H1 (cell line): Measurements from ENCODE around the gene GRPR. TPM values are rescaled to one million over a fixed set of nuclear protein-coding genes. Genes with fewer than 3 reads are reported as not detected.

Experiments used
- CTCF ChIA-PET: fragments of 300-600 bp; sonication (Branson Sonifier 250); formaldehyde crosslinking; loops from one replicate; lab custom pipeline; 2021; ENCODE audit not compliant: partially characterized antibody; lab: Charles Lee
- POLR2A ChIA-PET: fragments of 300-600 bp; sonication (Branson Sonifier 250); formaldehyde crosslinking; loops from one replicate; lab custom pipeline; 2021; ENCODE audit warnings: inconsistent platforms; ENCODE audit not compliant: partially characterized antibody; lab: Charles Lee
- DNase-seq, 2 experiments: peaks; one replicate each; pipeline versions ENCODE4 v3.0.0 to v3.0.0-alpha.2; 2010 to 2022; ENCODE audit warnings: low spot score in 2 of 2, low read depth in 1 of 2, mixed read lengths in 1 of 2
- FAIRE-seq: peaks from 2 replicates; lab custom pipeline; 2011; peaks lifted over from hg19 to GRCh38; lab: Jason Lieb, UNC
- H2AFZ ChIP-seq: 2 replicates; pipeline ENCODE4 v1.8.1; 2012; ENCODE audit warnings: low read length, inconsistent platforms
- H2AK5ac ChIP-seq: 2 replicates; pipeline ENCODE4 v1.6.1; 2013; ENCODE audit warnings: low read depth, low read length
- H2BK120ac ChIP-seq: replicated peaks from 2 replicates; pipeline ENCODE3; 2013; ENCODE audit warnings: low read depth, low read length, inconsistent platforms
- H2BK12ac ChIP-seq: 2 replicates; pipeline ENCODE4 v1.6.1; 2013; ENCODE audit warnings: low read depth, low read length
- H2BK15ac ChIP-seq: 2 replicates; pipeline ENCODE4 v1.6.1; 2013; ENCODE audit warnings: low read length
- H2BK20ac ChIP-seq: 2 replicates; pipeline ENCODE4 v1.6.1; 2013; ENCODE audit warnings: low read length
- H2BK5ac ChIP-seq: 2 replicates; pipeline ENCODE4 v1.6.1; 2013; ENCODE audit warnings: low read depth, low read length
- H3K14ac ChIP-seq: 2 replicates; pipeline ENCODE4 v1.6.1; 2013; ENCODE audit warnings: inconsistent platforms; ENCODE audit not compliant: insufficient read length
- H3K18ac ChIP-seq: 2 replicates; pipeline ENCODE4 v1.6.1; 2013; ENCODE audit warnings: low read length; ENCODE audit errors: extremely low read depth
- H3K23ac ChIP-seq: 2 replicates; pipeline ENCODE4 v1.6.1; 2013; ENCODE audit warnings: inconsistent platforms; ENCODE audit not compliant: insufficient read length
- H3K23me2 ChIP-seq: 2 replicates; pipeline ENCODE4 v1.6.1; 2013; ENCODE audit warnings: low read depth, low read length
- H3K27ac ChIP-seq: 2 replicates; pipeline ENCODE4 v1.6.1; 2011; ENCODE audit warnings: low read depth, low read length, inconsistent platforms
- H3K27me3 ChIP-seq, 4 experiments: replicated peaks in 1 of 4; 1 replicate in 1 of 4; 2 replicates in 3 of 4; pipeline versions ENCODE4 v1.6.1 to v1.8.1; 2011 to 2013; ENCODE audit warnings: low read length in 3 of 4, mild to moderate bottlenecking in 3 of 4, inconsistent platforms in 2 of 4, mixed read lengths in 2 of 4, moderate library complexity in 1 of 4; ENCODE audit not compliant: control insufficient read depth in 3 of 4, insufficient read depth in 3 of 4; ENCODE audit errors: extremely low read depth in 1 of 4
- H3K36me3 ChIP-seq, 4 experiments: 2 replicates each; pipeline versions ENCODE4 v1.6.1 to v1.8.1; 2011 to 2013; ENCODE audit warnings: mild to moderate bottlenecking in 4 of 4, low read length in 3 of 4, moderate library complexity in 2 of 4, control low read depth in 1 of 4, inconsistent platforms in 1 of 4; ENCODE audit not compliant: insufficient read depth in 4 of 4, control insufficient read depth in 2 of 4
- H3K4ac ChIP-seq: replicated peaks from 2 replicates; pipeline ENCODE3; 2013; ENCODE audit warnings: low read length, low read depth, mixed read lengths, inconsistent platforms; ENCODE audit not compliant: insufficient read length
- H3K4me1 ChIP-seq, 4 experiments: replicated peaks in 1 of 4; 1 replicate in 1 of 4; 2 replicates in 3 of 4; pipeline versions ENCODE4 v1.6.1 to v1.8.1; 2011 to 2013; ENCODE audit warnings: low read length in 3 of 4, inconsistent platforms in 2 of 4, mixed read lengths in 1 of 4; ENCODE audit not compliant: insufficient read depth in 4 of 4, control insufficient read depth in 3 of 4
- H3K4me2 ChIP-seq, 2 experiments: 2 replicates each; pipeline versions ENCODE4 v1.6.1 to v1.8.1; 2011 to 2013; ENCODE audit warnings: low read depth in 2 of 2, low read length in 2 of 2, control low read depth in 1 of 2, inconsistent platforms in 1 of 2, mild to moderate bottlenecking in 1 of 2; ENCODE audit not compliant: insufficient read depth in 1 of 2
- H3K4me3 ChIP-seq, 4 experiments: fragments of 200-600, 300-600 bp in 1 of 4; sonication (generic), shearing (Covaris generic), sonication (Bioruptor Twin) in 1 of 4; 2 replicates each; pipeline versions ENCODE4 v1.5.1 to v1.8.1; 2011 to 2016; ENCODE audit warnings: low read length in 4 of 4, low read depth in 3 of 4, control low read depth in 2 of 4, inconsistent platforms in 2 of 4, mild to moderate bottlenecking in 2 of 4, mixed read lengths in 1 of 4, moderate library complexity in 1 of 4; ENCODE audit not compliant: insufficient read depth in 2 of 4; ENCODE audit errors: extremely low read depth in 1 of 4
- H3K56ac ChIP-seq: replicated peaks from 2 replicates; pipeline ENCODE3; 2013; ENCODE audit warnings: low read depth, mild to moderate bottlenecking, mixed read lengths, low read length, inconsistent platforms; ENCODE audit not compliant: insufficient read length
- H3K79me1 ChIP-seq: 2 replicates; pipeline ENCODE4 v1.6.1; 2013; ENCODE audit warnings: low read depth, low read length, control low read depth
- H3K79me2 ChIP-seq, 2 experiments: 2 replicates each; pipeline versions ENCODE4 v1.6.1 to v1.8.1; 2012 to 2013; ENCODE audit warnings: low read length in 2 of 2, mild to moderate bottlenecking in 2 of 2, inconsistent platforms in 1 of 2; ENCODE audit not compliant: insufficient read depth in 2 of 2, control insufficient read depth in 1 of 2
- H3K9ac ChIP-seq, 4 experiments: replicated peaks in 1 of 4; 1 replicate in 1 of 4; 2 replicates in 3 of 4; pipeline versions ENCODE4 v1.6.1 to v1.8.1; 2011 to 2013; ENCODE audit warnings: low read depth in 3 of 4, low read length in 3 of 4, control low read depth in 2 of 4, mild to moderate bottlenecking in 2 of 4, moderate library complexity in 2 of 4, inconsistent platforms in 1 of 4; ENCODE audit errors: extremely low read depth in 1 of 4
- H3K9me3 ChIP-seq, 2 experiments: 2 replicates each; pipeline versions ENCODE4 v1.6.1 to v1.8.1; 2012 to 2013; ENCODE audit warnings: mild to moderate bottlenecking in 2 of 2, moderate library complexity in 2 of 2, control low read depth in 1 of 2, inconsistent platforms in 1 of 2, low read depth in 1 of 2, low read length in 1 of 2, mixed read lengths in 1 of 2; ENCODE audit not compliant: insufficient read depth in 2 of 2
- H4K20me1 ChIP-seq, 2 experiments: replicated peaks in 1 of 2; 2 replicates each; pipeline versions ENCODE3 to v1.8.1; 2011 to 2013; ENCODE audit warnings: inconsistent platforms in 2 of 2, low read length in 2 of 2, mild to moderate bottlenecking in 1 of 2; ENCODE audit not compliant: insufficient read depth in 2 of 2, control insufficient read depth in 1 of 2
- H4K5ac ChIP-seq: 2 replicates; pipeline ENCODE4 v1.6.1; 2013; ENCODE audit warnings: low read length, low read depth, mixed read lengths, inconsistent platforms; ENCODE audit not compliant: insufficient read length
- H4K8ac ChIP-seq: 2 replicates; pipeline ENCODE4 v1.8.0; 2013; ENCODE audit warnings: mild to moderate bottlenecking, moderate library complexity, low read length, inconsistent platforms; ENCODE audit not compliant: insufficient read depth; ENCODE audit errors: extremely low read depth
- H4K91ac ChIP-seq: replicated peaks from 2 replicates; pipeline ENCODE3; 2013; ENCODE audit warnings: low read length, mixed read lengths, inconsistent platforms; ENCODE audit not compliant: insufficient read length
- ATF2 ChIP-seq: IDR thresholded peaks from 2 replicates; pipeline ENCODE4 v1.6.1; 2012; ENCODE audit warnings: low read length, inconsistent platforms
- BRCA1 ChIP-seq: IDR thresholded peaks from 2 replicates; pipeline ENCODE4 v1.6.1; 2012; ENCODE audit warnings: low read depth, low read length, improper control_type of control experiment
- CHD1 ChIP-seq: IDR thresholded peaks from 2 replicates; pipeline ENCODE4 v1.6.1; 2012; ENCODE audit warnings: low read depth, low read length, improper control_type of control experiment
- CREB1 ChIP-seq: IDR thresholded peaks from 2 replicates; pipeline ENCODE4 v1.6.1; 2012; ENCODE audit warnings: inconsistent platforms
- CTBP2 ChIP-seq: IDR thresholded peaks from 2 replicates; pipeline ENCODE4 v1.7.0; 2011; ENCODE audit warnings: borderline replicate concordance, mild to moderate bottlenecking, moderate library complexity, mixed read lengths, low read length; ENCODE audit not compliant: insufficient read depth, insufficient read length
- E2F6 ChIP-seq: IDR thresholded peaks from 2 replicates; pipeline ENCODE4 v1.6.1; 2012; ENCODE audit warnings: inconsistent platforms
- GABPA ChIP-seq: IDR thresholded peaks from 2 replicates; pipeline ENCODE4 v1.6.1; 2011; ENCODE audit warnings: mild to moderate bottlenecking, low read length, moderate library complexity, borderline replicate concordance; ENCODE audit not compliant: insufficient read depth
- NANOG ChIP-seq: IDR thresholded peaks from 2 replicates; pipeline ENCODE4 v1.6.1; 2011; ENCODE audit warnings: low read length, low read depth, mild to moderate bottlenecking, inconsistent platforms; ENCODE audit not compliant: insufficient read depth, poor library complexity, severe bottlenecking
- POU5F1 ChIP-seq: IDR thresholded peaks from 2 replicates; pipeline ENCODE4 v1.6.1; 2011; ENCODE audit warnings: low read depth, mild to moderate bottlenecking, low read length, moderate library complexity
- SP4 ChIP-seq: IDR thresholded peaks from 2 replicates; pipeline ENCODE4 v1.6.1; 2012; ENCODE audit warnings: low read length, inconsistent platforms
- TEAD4 ChIP-seq: IDR thresholded peaks from 2 replicates; pipeline ENCODE4 v1.6.1; 2012; ENCODE audit warnings: low read depth, low read length, inconsistent platforms, mixed read lengths
- WGBS, 2 experiments: shearing (Covaris generic) in 1 of 2; methylation state at CpG; one replicate each; pipeline versions ENCODE4 v1.1.6 to v1.1.7; 2013 to 2015; ENCODE audit warnings: low lambda C conversion rate in 2 of 2, mixed read lengths in 2 of 2, inconsistent platforms in 1 of 2, low coverage in 1 of 2, missing lambda C conversion rate in 1 of 2; ENCODE audit not compliant: insufficient replicate concordance in 2 of 2, insufficient coverage in 1 of 2, insufficient read length in 1 of 2; ENCODE audit errors: extremely low coverage in 1 of 2, missing lambda C conversion rate in 1 of 2; 5-methylcytosine and 5-hydroxymethylcytosine counted together
- polyA plus RNA-seq, 7 experiments: library from polyadenylated mRNA; depleted of rRNA in 3 of 7; stranded (reverse) in 5 of 7; unstranded in 2 of 7; fragments of >200 nt in 5 of 7; fragments of 200-250 nt in 2 of 7; gene quantifications; 1 replicate in 5 of 7; 2 replicates in 1 of 7; 4 replicates in 1 of 7; pipeline versions ENCODE4 v1.2.1 to v1.2.3, GENCODE V29; 2011 to 2013; ENCODE audit warnings: missing spikeins in 2 of 7, mixed read lengths in 2 of 7
- total RNA-seq: library from RNA; stranded (reverse); fragmentation: NEBNext Ultra II Directional; extraction: Animal tissue kit (Norgen Biotek cat#: 25700); gene quantifications from 2 replicates; pipeline ENCODE4 v1.2.1, GENCODE V29; 2021

GRPR gene
- total and polyA plus RNA-seq, 2 of the 8 experiments (the other 6 are each of a cell fraction or from before 2014, with no cell fraction given), result 18.6 to 78.4 TPM

- CTCF ChIA-PET, result interaction anchor here (1.0 kb wide), 1 partner anchor 362 kb away, joined by 3 read pairs; no protein-coding TSS in a partner anchor
- FAIRE-seq, result no peak
These were observed 48.3 kb upstream of the GRPR start for GRCh38 chrX:16075087-16075486.

More at GRCh38 chrX:16075087-16075486, 48.3 kb upstream of the GRPR start:
- no peak for DNase-seq
- no peak overlapping the region for H4K5ac ChIP-seq
- no peak overlapping the region for H2BK15ac ChIP-seq
- H3K4ac ChIP-seq, result no peak overlapping the region
- no peak overlapping the region for H2BK12ac ChIP-seq
- no peak overlapping the region for H2AFZ ChIP-seq
- H3K4me2 ChIP-seq, result no peak overlapping the region
- 0 out of 2 replicates have a peak overlapping the region, but pooled peaks have one; percentile 10 for H2BK20ac ChIP-seq
- no peak overlapping the region for H2BK5ac ChIP-seq
- H4K20me1 ChIP-seq, result no peaks in the 10 kb centered on the region
- H2AK5ac ChIP-seq, result no peak overlapping the region
- H3K36me3 ChIP-seq, result no peaks in the 10 kb centered on the region
- no peak overlapping the region for H3K56ac ChIP-seq
- no peak overlapping the region for H3K23ac ChIP-seq
- H3K9me3 ChIP-seq, result no peaks in the 10 kb centered on the region
- H2BK120ac ChIP-seq, result no peak overlapping the region
- no peak overlapping the region for H4K8ac ChIP-seq
- no peak overlapping the region for H3K4me3 ChIP-seq
- no peak for TF ChIP-seq ATF2
- no peak for TF ChIP-seq BRCA1
- TF ChIP-seq NANOG, result no peak
- TF ChIP-seq CREB1, result no peak
- no peak for TF ChIP-seq CTBP2
- TF ChIP-seq TEAD4, result no peak
- TF ChIP-seq CHD1, result no peak
- no peak for TF ChIP-seq GABPA
- no peak for TF ChIP-seq E2F6
- TF ChIP-seq SP4, result no peak
- TF ChIP-seq POU5F1, result no peak
- POLR2A ChIA-PET, result no interaction called here
- no peaks in the 10 kb centered on the region for H3K23me2 ChIP-seq
- H4K91ac ChIP-seq, result no peak overlapping the region
- H3K27ac ChIP-seq, result no peak overlapping the region
- 89% methylated on average over 1 of the region's 1 CpG; no CpG with 5 or more reads in 1 of the 2 experiments for WGBS, 2 experiments
- H3K18ac ChIP-seq, result no peak overlapping the region
- H3K14ac ChIP-seq, result no peak overlapping the region
- no peaks in the 10 kb centered on the region for H3K27me3 ChIP-seq
- H3K79me1 ChIP-seq, result no peaks in the 10 kb centered on the region
- peaks cover 0 to 3% (median 0%) of the 10 kb centered on the region in 4 experiments; a peak in 1 of 7 replicates for H3K4me1 ChIP-seq
- no peak overlapping the region for H3K9ac ChIP-seq
- no peaks in the 10 kb centered on the region for H3K79me2 ChIP-seq
